H1 (cell line): ENCODE measurements around the gene GTPBP10. TPM values are rescaled to one million over a fixed set of nuclear protein-coding genes. Genes with fewer than 3 reads are reported as not detected.

Experiments
- RAD21 ChIP-seq, 2 experiments: IDR thresholded peaks in 1 of 2; conservative IDR thresholded peaks in 1 of 2; 2 replicates each; pipeline ENCODE4 v1.6.1; 2011; ENCODE audit warnings: low read depth in 2 of 2, low read length in 2 of 2, improper control_type of control experiment in 1 of 2, inconsistent platforms in 1 of 2, mild to moderate bottlenecking in 1 of 2, moderate library complexity in 1 of 2
- polyA plus RNA-seq, 7 experiments: library from polyadenylated mRNA; depleted of rRNA in 3 of 7; stranded (reverse) in 5 of 7; unstranded in 2 of 7; fragments of >200 nt in 5 of 7; fragments of 200-250 nt in 2 of 7; gene quantifications; 1 replicate in 5 of 7; 2 replicates in 1 of 7; 4 replicates in 1 of 7; pipeline versions ENCODE4 v1.2.1 to v1.2.3, GENCODE V29; 2011 to 2013; ENCODE audit warnings: missing spikeins in 2 of 7, mixed read lengths in 2 of 7
- total RNA-seq: library from RNA; stranded (reverse); fragmentation: NEBNext Ultra II Directional; extraction: Animal tissue kit (Norgen Biotek cat#: 25700); gene quantifications from 2 replicates; pipeline ENCODE4 v1.2.1, GENCODE V29; 2021
- TF ChIP-seq, protein P1 (sequence below): fragments of 300-600 bp; sonication (generic); IDR thresholded peaks from 2 replicates; pipeline ENCODE4 v1.7.1; 2012; ENCODE audit warnings: low read length, moderate library complexity, mild to moderate bottlenecking, inconsistent platforms; ENCODE audit not compliant: insufficient replicate concordance
- TF ChIP-seq, protein P2 (sequence below): IDR thresholded peaks from 2 replicates; pipeline ENCODE4 v1.6.1; 2011; ENCODE audit warnings: low read depth, mild to moderate bottlenecking, low read length; ENCODE audit not compliant: insufficient read depth

GTPBP10 gene
- total and polyA plus RNA-seq, 2 of the 8 experiments (the other 6 are each of a cell fraction or from before 2014, with no cell fraction given): 4.4 to 21.2 TPM

DNA sequence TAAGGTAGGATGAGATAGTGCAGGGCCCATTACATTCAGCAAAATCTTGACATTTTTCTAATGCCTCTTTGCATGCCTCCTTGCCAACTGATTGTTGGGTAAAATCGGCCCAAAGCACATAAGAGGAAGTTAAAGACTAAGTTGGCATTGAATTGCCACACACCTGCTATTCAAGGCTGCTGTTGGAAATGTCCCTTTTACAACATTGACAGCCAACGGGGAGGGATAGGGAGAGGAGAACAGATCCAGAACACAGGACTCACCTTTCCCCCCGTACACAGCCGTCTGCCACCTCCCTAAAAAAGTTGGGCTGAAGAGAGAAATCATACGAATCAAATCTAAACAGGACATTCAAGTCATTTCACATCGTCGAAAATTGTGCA lies 26.1 kb upstream of the GTPBP10 start (continued):
- TF ChIP-seq, protein P1, sequence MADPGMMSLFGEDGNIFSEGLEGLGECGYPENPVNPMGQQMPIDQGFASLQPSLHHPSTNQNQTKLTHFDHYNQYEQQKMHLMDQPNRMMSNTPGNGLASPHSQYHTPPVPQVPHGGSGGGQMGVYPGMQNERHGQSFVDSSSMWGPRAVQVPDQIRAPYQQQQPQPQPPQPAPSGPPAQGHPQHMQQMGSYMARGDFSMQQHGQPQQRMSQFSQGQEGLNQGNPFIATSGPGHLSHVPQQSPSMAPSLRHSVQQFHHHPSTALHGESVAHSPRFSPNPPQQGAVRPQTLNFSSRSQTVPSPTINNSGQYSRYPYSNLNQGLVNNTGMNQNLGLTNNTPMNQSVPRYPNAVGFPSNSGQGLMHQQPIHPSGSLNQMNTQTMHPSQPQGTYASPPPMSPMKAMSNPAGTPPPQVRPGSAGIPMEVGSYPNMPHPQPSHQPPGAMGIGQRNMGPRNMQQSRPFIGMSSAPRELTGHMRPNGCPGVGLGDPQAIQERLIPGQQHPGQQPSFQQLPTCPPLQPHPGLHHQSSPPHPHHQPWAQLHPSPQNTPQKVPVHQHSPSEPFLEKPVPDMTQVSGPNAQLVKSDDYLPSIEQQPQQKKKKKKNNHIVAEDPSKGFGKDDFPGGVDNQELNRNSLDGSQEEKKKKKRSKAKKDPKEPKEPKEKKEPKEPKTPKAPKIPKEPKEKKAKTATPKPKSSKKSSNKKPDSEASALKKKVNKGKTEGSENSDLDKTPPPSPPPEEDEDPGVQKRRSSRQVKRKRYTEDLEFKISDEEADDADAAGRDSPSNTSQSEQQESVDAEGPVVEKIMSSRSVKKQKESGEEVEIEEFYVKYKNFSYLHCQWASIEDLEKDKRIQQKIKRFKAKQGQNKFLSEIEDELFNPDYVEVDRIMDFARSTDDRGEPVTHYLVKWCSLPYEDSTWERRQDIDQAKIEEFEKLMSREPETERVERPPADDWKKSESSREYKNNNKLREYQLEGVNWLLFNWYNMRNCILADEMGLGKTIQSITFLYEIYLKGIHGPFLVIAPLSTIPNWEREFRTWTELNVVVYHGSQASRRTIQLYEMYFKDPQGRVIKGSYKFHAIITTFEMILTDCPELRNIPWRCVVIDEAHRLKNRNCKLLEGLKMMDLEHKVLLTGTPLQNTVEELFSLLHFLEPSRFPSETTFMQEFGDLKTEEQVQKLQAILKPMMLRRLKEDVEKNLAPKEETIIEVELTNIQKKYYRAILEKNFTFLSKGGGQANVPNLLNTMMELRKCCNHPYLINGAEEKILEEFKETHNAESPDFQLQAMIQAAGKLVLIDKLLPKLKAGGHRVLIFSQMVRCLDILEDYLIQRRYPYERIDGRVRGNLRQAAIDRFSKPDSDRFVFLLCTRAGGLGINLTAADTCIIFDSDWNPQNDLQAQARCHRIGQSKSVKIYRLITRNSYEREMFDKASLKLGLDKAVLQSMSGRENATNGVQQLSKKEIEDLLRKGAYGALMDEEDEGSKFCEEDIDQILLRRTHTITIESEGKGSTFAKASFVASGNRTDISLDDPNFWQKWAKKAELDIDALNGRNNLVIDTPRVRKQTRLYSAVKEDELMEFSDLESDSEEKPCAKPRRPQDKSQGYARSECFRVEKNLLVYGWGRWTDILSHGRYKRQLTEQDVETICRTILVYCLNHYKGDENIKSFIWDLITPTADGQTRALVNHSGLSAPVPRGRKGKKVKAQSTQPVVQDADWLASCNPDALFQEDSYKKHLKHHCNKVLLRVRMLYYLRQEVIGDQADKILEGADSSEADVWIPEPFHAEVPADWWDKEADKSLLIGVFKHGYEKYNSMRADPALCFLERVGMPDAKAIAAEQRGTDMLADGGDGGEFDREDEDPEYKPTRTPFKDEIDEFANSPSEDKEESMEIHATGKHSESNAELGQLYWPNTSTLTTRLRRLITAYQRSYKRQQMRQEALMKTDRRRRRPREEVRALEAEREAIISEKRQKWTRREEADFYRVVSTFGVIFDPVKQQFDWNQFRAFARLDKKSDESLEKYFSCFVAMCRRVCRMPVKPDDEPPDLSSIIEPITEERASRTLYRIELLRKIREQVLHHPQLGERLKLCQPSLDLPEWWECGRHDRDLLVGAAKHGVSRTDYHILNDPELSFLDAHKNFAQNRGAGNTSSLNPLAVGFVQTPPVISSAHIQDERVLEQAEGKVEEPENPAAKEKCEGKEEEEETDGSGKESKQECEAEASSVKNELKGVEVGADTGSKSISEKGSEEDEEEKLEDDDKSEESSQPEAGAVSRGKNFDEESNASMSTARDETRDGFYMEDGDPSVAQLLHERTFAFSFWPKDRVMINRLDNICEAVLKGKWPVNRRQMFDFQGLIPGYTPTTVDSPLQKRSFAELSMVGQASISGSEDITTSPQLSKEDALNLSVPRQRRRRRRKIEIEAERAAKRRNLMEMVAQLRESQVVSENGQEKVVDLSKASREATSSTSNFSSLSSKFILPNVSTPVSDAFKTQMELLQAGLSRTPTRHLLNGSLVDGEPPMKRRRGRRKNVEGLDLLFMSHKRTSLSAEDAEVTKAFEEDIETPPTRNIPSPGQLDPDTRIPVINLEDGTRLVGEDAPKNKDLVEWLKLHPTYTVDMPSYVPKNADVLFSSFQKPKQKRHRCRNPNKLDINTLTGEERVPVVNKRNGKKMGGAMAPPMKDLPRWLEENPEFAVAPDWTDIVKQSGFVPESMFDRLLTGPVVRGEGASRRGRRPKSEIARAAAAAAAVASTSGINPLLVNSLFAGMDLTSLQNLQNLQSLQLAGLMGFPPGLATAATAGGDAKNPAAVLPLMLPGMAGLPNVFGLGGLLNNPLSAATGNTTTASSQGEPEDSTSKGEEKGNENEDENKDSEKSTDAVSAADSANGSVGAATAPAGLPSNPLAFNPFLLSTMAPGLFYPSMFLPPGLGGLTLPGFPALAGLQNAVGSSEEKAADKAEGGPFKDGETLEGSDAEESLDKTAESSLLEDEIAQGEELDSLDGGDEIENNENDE: no peak
- TF ChIP-seq, protein P2, sequence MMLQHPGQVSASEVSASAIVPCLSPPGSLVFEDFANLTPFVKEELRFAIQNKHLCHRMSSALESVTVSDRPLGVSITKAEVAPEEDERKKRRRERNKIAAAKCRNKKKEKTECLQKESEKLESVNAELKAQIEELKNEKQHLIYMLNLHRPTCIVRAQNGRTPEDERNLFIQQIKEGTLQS: no peak
- no peak for TF ChIP-seq RAD21 (IDR thresholded peaks at IDR 0.05 in 1 of 2, conservative IDR thresholded peaks at IDR 0.05 in 1 of 2; ENCODE audit: low read depth in 2 of 2, low read length in 2 of 2)
- TF ChIP-seq, all 59 proteins: peak for 0
